ENCODE results near the gene TLK2.
"Not testable (repeated sequence)": the region's sequence is repeated elsewhere in the genome, so short reads cannot be mapped to it uniquely, and the experiment has no call there.

Gene TLK2

DNA sequence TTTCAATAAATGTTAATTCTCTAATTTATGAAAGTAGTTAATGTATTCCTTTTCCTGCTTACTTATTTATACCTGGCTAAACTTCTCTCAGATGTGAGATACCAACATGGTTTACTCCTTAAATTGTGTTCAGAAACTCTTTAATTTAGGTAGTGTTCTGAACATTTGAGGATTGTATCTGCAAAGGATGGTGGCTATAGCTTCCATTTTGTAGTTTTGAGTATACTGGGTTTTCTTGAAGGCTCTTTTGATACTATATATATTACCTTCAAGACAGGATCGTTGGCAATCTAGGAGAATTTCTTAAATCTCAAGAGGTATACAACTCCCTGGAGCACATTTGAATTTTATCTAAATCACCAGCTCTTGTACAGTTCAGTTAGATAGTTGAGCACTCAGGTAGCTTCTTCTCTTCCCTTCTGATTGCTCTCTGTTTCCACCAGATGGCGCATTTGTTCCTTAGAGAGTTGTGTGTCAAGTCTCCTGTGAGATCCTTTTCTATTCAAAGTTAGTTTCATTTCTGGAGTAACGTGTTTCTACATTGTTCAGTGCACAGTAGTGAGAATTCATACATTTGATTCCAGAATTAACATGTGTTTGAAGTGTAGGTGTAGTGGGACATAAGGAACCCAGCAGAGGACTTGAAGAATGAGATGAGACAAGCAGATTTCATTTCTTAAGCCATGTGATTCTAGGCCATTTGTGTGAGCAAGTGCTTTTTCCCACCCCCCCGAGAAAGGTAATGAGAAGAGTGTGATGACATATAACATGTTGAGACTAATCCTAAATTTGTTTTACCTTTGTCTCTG, 74.4 kb downstream of the TLK2 start:
- not testable (repeated sequence) for H3K79me1 ChIP-seq (ENCODE audit: low read length); H4K91ac ChIP-seq (ENCODE audit: low read depth, low read length); H2BK5ac ChIP-seq (ENCODE audit: low read depth, low read length, poor library complexity); H3K4me1 ChIP-seq (ENCODE audit: control insufficient read depth in 1 of 2, insufficient read depth in 2 of 2, low read length in 2 of 2); H3K9ac ChIP-seq (ENCODE audit: low read length); H2BK120ac ChIP-seq (ENCODE audit: insufficient read depth, low read length, poor library complexity); H3K18ac ChIP-seq (ENCODE audit: low read length); H3K9me3 ChIP-seq (ENCODE audit: insufficient read depth, low read depth, low read length); H3K79me2 ChIP-seq (ENCODE audit: control insufficient read depth, insufficient read depth, low read length, poor library complexity); H4K12ac ChIP-seq (ENCODE audit: low read depth, low read length); H3K4me2 ChIP-seq (ENCODE audit: low read length); H3K27me3 ChIP-seq (ENCODE audit: insufficient read depth, low read length); H3K4ac ChIP-seq (ENCODE audit: low read depth, low read length); H3K23ac ChIP-seq (ENCODE audit: low read length); H3K36me3 ChIP-seq (ENCODE audit: control insufficient read depth in 1 of 2, insufficient read depth in 2 of 2, low read length in 2 of 2); H3K14ac ChIP-seq (ENCODE audit: low read length); H2AFZ ChIP-seq (ENCODE audit: insufficient read depth, low read length, poor library complexity); H4K8ac ChIP-seq (ENCODE audit: low read depth, low read length); H3K27ac ChIP-seq (ENCODE audit: low read depth, low read length); H3K4me3 ChIP-seq (ENCODE audit: low read depth, low read length); H2AK5ac ChIP-seq (ENCODE audit: low read length); H2BK12ac ChIP-seq (ENCODE audit: low read length)
- peak in 1 of 2 donors; percentile 15 for DNase-seq
- no CpG with 5 or more reads among the region's 4 CpGs for WGBS (ENCODE audit: extremely low coverage, insufficient coverage, insufficient read length)

- H3K23ac ChIP-seq (ENCODE audit: low read length); H3K27me3 ChIP-seq (ENCODE audit: insufficient read depth, low read length); H3K4me2 ChIP-seq (ENCODE audit: low read length); H3K4ac ChIP-seq (ENCODE audit: low read depth, low read length); H2BK5ac ChIP-seq (ENCODE audit: low read depth, low read length, poor library complexity); H4K91ac ChIP-seq (ENCODE audit: low read depth, low read length); H3K4me3 ChIP-seq (ENCODE audit: low read depth, low read length); H3K9ac ChIP-seq (ENCODE audit: low read length); H3K79me2 ChIP-seq (ENCODE audit: control insufficient read depth, insufficient read depth, low read length, poor library complexity); H3K4me1 ChIP-seq (ENCODE audit: control insufficient read depth in 1 of 2, insufficient read depth in 2 of 2, low read length in 2 of 2); H3K36me3 ChIP-seq (ENCODE audit: control insufficient read depth in 1 of 2, insufficient read depth in 2 of 2, low read length in 2 of 2); H2BK120ac ChIP-seq (ENCODE audit: insufficient read depth, low read length, poor library complexity); H3K9me3 ChIP-seq (ENCODE audit: insufficient read depth, low read depth, low read length); H4K12ac ChIP-seq (ENCODE audit: low read depth, low read length); H3K14ac ChIP-seq (ENCODE audit: low read length); DNase-seq; H2BK12ac ChIP-seq (ENCODE audit: low read length); H2AK5ac ChIP-seq (ENCODE audit: low read length); H3K18ac ChIP-seq (ENCODE audit: low read length); H3K27ac ChIP-seq (ENCODE audit: low read depth, low read length); H2AFZ ChIP-seq (ENCODE audit: insufficient read depth, low read length, poor library complexity); H3K79me1 ChIP-seq (ENCODE audit: low read length); H4K8ac ChIP-seq (ENCODE audit: low read depth, low read length): not testable (repeated sequence)
- WGBS (ENCODE audit: extremely low coverage, insufficient coverage, insufficient read length) = no CpG with 5 or more reads among the region's 5 CpGs
These were observed 78.9 kb downstream of the TLK2 start for GRCh38 chr17:62557532-62557931.

DNA sequence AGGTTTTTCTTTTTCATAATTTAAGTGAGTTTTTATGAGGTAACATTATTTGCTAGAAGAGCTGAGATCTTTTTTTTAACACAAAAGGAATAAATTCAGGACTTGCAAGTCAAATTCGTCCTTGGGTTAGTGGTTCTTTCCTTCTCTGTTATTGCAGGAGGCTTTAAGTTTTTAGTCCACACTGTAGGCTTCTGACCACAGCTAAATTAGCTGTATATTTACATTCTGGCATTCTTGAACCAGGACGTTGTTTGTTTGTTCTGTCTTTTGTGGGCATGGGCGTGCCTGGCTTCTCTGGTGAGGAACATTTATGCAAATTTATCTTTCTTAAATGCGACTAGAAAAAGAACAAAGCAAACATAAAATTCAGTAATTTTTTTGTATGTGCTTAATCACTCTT, 80.3 kb downstream of the TLK2 start:
- WGBS (ENCODE audit: extremely low coverage, insufficient coverage, insufficient read length) = no CpG with 5 or more reads among the region's 4 CpGs
- not testable (repeated sequence) for H4K8ac ChIP-seq (ENCODE audit: low read depth, low read length); H3K27me3 ChIP-seq (ENCODE audit: insufficient read depth, low read length); H3K4me3 ChIP-seq (ENCODE audit: low read depth, low read length); H3K79me2 ChIP-seq (ENCODE audit: control insufficient read depth, insufficient read depth, low read length, poor library complexity); H2AK5ac ChIP-seq (ENCODE audit: low read length); H3K4me2 ChIP-seq (ENCODE audit: low read length); H3K4me1 ChIP-seq (ENCODE audit: control insufficient read depth in 1 of 2, insufficient read depth in 2 of 2, low read length in 2 of 2); H4K12ac ChIP-seq (ENCODE audit: low read depth, low read length); H3K4ac ChIP-seq (ENCODE audit: low read depth, low read length); H2BK12ac ChIP-seq (ENCODE audit: low read length); H3K79me1 ChIP-seq (ENCODE audit: low read length); DNase-seq; H2BK5ac ChIP-seq (ENCODE audit: low read depth, low read length, poor library complexity); H3K36me3 ChIP-seq (ENCODE audit: control insufficient read depth in 1 of 2, insufficient read depth in 2 of 2, low read length in 2 of 2); H3K14ac ChIP-seq (ENCODE audit: low read length); H2BK120ac ChIP-seq (ENCODE audit: insufficient read depth, low read length, poor library complexity); H3K23ac ChIP-seq (ENCODE audit: low read length); H3K9ac ChIP-seq (ENCODE audit: low read length); H3K9me3 ChIP-seq (ENCODE audit: insufficient read depth, low read depth, low read length); H3K27ac ChIP-seq (ENCODE audit: low read depth, low read length); H3K18ac ChIP-seq (ENCODE audit: low read length); H4K91ac ChIP-seq (ENCODE audit: low read depth, low read length); H2AFZ ChIP-seq (ENCODE audit: insufficient read depth, low read length, poor library complexity)

DNA sequence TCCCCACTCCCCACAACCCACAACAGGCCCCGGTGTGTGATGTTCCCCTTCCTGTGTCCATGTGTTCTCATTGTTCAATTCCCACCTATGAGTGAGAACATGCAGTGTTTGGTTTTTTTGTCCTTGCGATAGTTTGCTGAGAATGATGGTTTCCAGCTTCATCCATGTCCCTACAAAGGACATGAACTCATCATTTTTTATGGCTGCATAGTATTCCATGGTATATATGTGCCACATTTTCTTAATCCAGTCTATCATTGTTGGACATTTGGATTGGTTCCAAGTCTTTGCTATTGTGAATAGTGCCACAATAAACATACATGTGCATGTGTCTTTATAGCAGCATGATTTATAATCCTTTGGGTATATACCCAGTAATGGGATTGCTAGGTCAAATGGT, 82.3 kb downstream of the TLK2 start:
- not testable (repeated sequence) for H3K23ac ChIP-seq (ENCODE audit: low read length); H2AK5ac ChIP-seq (ENCODE audit: low read length); H2BK12ac ChIP-seq (ENCODE audit: low read length); H3K4me2 ChIP-seq (ENCODE audit: low read length); H3K9ac ChIP-seq (ENCODE audit: low read length); H3K36me3 ChIP-seq (ENCODE audit: control insufficient read depth in 1 of 2, insufficient read depth in 2 of 2, low read length in 2 of 2); H2BK5ac ChIP-seq (ENCODE audit: low read depth, low read length, poor library complexity); H3K79me2 ChIP-seq (ENCODE audit: control insufficient read depth, insufficient read depth, low read length, poor library complexity); H2AFZ ChIP-seq (ENCODE audit: insufficient read depth, low read length, poor library complexity); H4K91ac ChIP-seq (ENCODE audit: low read depth, low read length); H3K18ac ChIP-seq (ENCODE audit: low read length); H3K4ac ChIP-seq (ENCODE audit: low read depth, low read length); DNase-seq; H4K8ac ChIP-seq (ENCODE audit: low read depth, low read length); H3K79me1 ChIP-seq (ENCODE audit: low read length); H3K27ac ChIP-seq (ENCODE audit: low read depth, low read length); H4K12ac ChIP-seq (ENCODE audit: low read depth, low read length); H3K27me3 ChIP-seq (ENCODE audit: insufficient read depth, low read length); H3K14ac ChIP-seq (ENCODE audit: low read length); H3K4me3 ChIP-seq (ENCODE audit: low read depth, low read length); H3K4me1 ChIP-seq (ENCODE audit: control insufficient read depth in 1 of 2, insufficient read depth in 2 of 2, low read length in 2 of 2); H2BK120ac ChIP-seq (ENCODE audit: insufficient read depth, low read length, poor library complexity); H3K9me3 ChIP-seq (ENCODE audit: insufficient read depth, low read depth, low read length)
- no CpG with 5 or more reads among the region's 2 CpGs for WGBS (ENCODE audit: extremely low coverage, insufficient coverage, insufficient read length)

Data from trophoblast cell (in vitro differentiated cells and primary cell).